Sigmoid colon (tissue), 4 donors: ENCODE results near the gene DOLK.
A peak's percentile ranks its signal among the peaks of the same experiment; 100 is the strongest.

Source experiments
- CTCF ChIP-seq, 4 experiments: fragments of 450-650 bp in 3 of 4; fragments of 200-600 bp in 1 of 4; IDR thresholded peaks; one replicate each; pipeline ENCODE4 v1.5.1; 2016 to 2019; ENCODE audit warnings: antibody characterized with exemption in 4 of 4, mild to moderate bottlenecking in 3 of 4, moderate library complexity in 2 of 4
- POLR2A ChIP-seq, 2 donors: fragments of 450-650 bp; IDR thresholded peaks; one replicate each; pipeline ENCODE4 v1.6.1; 2016; ENCODE audit warnings: antibody characterized with exemption in 2 of 2, mild to moderate bottlenecking in 2 of 2, moderate library complexity in 2 of 2
- POLR2AphosphoS5 ChIP-seq, 4 donors: sonication (generic); formaldehyde crosslinking; IDR thresholded peaks; one replicate each; pipeline ENCODE4 v1.6.1; 2017; ENCODE audit warnings: antibody characterized with exemption in 4 of 4

DNA sequence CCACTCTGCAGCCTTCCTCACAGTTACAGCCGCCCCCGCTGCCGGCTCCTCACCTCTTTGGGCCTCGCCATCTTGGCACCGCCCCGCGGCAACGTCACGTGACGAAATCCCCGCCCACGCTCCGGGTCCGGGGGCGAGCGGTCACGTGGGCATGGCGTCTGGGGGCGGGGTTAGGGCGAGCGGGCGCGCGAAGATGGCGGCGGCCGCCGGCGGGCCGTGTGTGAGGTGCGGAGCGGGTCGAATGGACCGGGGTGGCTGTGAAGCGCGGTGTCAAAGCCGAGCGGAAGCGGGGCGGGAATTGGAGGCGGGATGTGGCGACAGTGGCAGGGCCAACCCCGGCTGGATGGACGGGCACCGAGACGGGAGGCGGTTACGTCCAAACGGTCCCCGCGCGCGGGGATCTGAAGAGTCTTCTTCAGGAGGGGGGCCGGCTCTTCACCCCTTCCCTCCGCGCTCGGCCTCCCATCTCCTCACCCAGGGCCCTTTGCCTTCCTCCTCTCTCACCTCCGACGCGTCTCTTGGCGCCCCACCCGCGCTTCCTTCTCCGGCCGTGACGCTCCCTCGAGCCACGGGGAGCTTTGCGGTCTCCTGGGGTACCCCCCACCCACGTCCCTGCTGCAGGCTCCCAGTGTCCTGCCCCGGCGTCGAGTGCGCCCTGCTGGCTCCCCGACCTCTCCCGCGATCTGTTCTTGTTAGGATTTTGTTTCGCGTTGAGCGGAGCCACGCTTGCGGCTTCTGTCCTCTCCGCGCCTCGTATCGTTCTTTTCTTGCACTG is at the start of gene DOLK, which contains the start of gene NUP188:
- TF ChIP-seq CTCF (IDR thresholded peaks at IDR 0.05) = no peak
- peak; percentile 87 for TF ChIP-seq POLR2A (IDR thresholded peaks at IDR 0.05)
- peak; percentile 91 to 96 (median 96) for TF ChIP-seq POLR2AphosphoS5 (IDR thresholded peaks at IDR 0.05)
